Measurements from ENCODE around the gene DNAJC5G. TPM values are rescaled to one million over a fixed set of nuclear protein-coding genes. Genes with fewer than 3 reads are reported as not detected.
A peak's percentile ranks its signal among the peaks of the same experiment; 100 is the strongest.

Gene DNAJC5G
- total and polyA plus RNA-seq, 9 of the 15 experiments (the other 6 are each of a cell fraction or from before 2014, with no cell fraction given), result not detected

DNA sequence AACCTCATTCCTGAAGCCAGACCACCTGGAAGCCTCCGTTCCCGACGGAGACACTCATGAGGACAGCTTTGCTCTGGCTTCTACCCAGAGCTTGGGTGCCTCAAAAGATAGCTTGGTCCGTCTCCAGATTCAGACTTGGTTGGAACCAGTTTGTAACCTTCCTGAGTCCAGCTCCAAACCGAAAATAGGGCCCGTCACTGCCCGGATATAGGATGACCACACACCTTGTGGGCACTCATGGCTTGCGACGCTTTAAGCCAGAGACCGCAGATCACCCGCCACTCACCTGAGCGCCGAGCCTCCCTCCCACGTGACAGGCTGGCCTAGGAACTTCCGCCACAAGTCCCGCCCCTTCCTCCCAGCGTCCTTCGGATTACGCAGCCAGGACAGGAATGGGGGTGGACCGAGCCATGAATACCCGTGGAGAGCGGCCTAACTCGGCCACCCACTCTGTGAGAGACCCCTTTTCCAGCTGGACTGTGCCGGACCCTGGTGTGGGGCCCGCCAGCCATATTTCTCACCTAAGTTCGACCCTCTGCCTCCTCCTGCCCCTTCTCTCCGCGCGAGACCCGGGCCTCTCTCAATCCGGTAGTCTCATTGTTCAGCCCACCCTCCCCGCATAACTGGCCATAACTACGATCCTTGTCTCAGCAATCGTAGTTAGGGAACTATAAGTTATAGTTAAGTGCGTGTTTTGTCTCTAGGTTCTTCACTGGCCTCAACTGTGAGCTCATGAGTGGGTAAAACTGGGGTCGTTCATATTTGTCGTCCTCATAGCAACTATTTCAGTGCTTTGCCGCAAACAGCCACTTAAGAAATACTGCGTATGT lies 47.7 kb downstream of the DNAJC5G start, which contains the start of gene MPV17 (continued):
- TF ChIP-seq, protein P1, sequence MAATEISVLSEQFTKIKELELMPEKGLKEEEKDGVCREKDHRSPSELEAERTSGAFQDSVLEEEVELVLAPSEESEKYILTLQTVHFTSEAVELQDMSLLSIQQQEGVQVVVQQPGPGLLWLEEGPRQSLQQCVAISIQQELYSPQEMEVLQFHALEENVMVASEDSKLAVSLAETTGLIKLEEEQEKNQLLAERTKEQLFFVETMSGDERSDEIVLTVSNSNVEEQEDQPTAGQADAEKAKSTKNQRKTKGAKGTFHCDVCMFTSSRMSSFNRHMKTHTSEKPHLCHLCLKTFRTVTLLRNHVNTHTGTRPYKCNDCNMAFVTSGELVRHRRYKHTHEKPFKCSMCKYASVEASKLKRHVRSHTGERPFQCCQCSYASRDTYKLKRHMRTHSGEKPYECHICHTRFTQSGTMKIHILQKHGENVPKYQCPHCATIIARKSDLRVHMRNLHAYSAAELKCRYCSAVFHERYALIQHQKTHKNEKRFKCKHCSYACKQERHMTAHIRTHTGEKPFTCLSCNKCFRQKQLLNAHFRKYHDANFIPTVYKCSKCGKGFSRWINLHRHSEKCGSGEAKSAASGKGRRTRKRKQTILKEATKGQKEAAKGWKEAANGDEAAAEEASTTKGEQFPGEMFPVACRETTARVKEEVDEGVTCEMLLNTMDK (IDR thresholded peaks at IDR 0.05; ENCODE audit: borderline replicate concordance, insufficient read depth, low read depth, low read length, poor library complexity, severe bottlenecking), result no peak
- TF ChIP-seq, protein P2, sequence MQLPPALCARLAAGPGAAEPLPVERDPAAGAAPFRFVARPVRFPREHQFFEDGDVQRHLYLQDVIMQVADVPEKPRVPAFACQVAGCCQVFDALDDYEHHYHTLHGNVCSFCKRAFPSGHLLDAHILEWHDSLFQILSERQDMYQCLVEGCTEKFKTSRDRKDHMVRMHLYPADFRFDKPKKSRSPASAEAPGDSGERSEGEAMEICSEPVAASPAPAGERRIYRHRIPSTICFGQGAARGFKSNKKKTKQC (CRISPR knock-in tag; IDR thresholded peaks at IDR 0.05), result no peak
- TF ChIP-seq ZNF263 (CRISPR knock-in tag; IDR thresholded peaks at IDR 0.05; ENCODE audit: borderline replicate concordance), result no peak; the same call in 1 of the 2 replicates
- TF ChIP-seq ZNF507 (tag; conservative IDR thresholded peaks at IDR 0.05), result no peak
- TF ChIP-seq KDM2B (CRISPR knock-in tag; IDR thresholded peaks at IDR 0.05), result no peak
- TF ChIP-seq, protein P3, sequence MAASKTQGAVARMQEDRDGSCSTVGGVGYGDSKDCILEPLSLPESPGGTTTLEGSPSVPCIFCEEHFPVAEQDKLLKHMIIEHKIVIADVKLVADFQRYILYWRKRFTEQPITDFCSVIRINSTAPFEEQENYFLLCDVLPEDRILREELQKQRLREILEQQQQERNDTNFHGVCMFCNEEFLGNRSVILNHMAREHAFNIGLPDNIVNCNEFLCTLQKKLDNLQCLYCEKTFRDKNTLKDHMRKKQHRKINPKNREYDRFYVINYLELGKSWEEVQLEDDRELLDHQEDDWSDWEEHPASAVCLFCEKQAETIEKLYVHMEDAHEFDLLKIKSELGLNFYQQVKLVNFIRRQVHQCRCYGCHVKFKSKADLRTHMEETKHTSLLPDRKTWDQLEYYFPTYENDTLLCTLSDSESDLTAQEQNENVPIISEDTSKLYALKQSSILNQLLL (CRISPR knock-in tag; IDR thresholded peaks at IDR 0.05; ENCODE audit: borderline replicate concordance), result no peak
- no peak for TF ChIP-seq NBN (IDR thresholded peaks at IDR 0.05; ENCODE audit: low read depth)
- TF ChIP-seq NCOA6 (IDR thresholded peaks at IDR 0.05), result no peak
- TF ChIP-seq HOXB6 (CRISPR knock-in tag; IDR thresholded peaks at IDR 0.05; ENCODE audit: borderline replicate concordance), result no peak
- TF ChIP-seq ATF7 (IDR thresholded peaks at IDR 0.05), result peak; percentile 86
- peak; percentile 89 for TF ChIP-seq PHF20 (IDR thresholded peaks at IDR 0.05; ENCODE audit: partially characterized antibody)
- no peak for TF ChIP-seq ZNF76 (CRISPR knock-in tag; IDR thresholded peaks at IDR 0.05; ENCODE audit: borderline replicate concordance)
- no peak for TF ChIP-seq ZNF699 (CRISPR knock-in tag; IDR thresholded peaks at IDR 0.05; ENCODE audit: insufficient replicate concordance)
- peak; percentile 82; the same call in 1 of the 2 replicates for TF ChIP-seq NFRKB (IDR thresholded peaks at IDR 0.05; ENCODE audit: low read depth)
- peak; percentile 20; the same call in 1 of the 2 replicates for TF ChIP-seq ZNF57 (CRISPR knock-in tag; IDR thresholded peaks at IDR 0.05)
- peak; percentile 17; the same call in 1 of the 2 replicates for TF ChIP-seq ZNF239 (CRISPR knock-in tag; IDR thresholded peaks at IDR 0.05)
- no peak for TF ChIP-seq ZNF143 (CRISPR knock-in tag; IDR thresholded peaks at IDR 0.05)
- 0 out of 2 replicates have a peak, but pooled peaks have one; percentile 79 for TF ChIP-seq CAMTA2 (CRISPR knock-in tag; conservative IDR thresholded peaks at IDR 0.05)
- TF ChIP-seq TEAD4 (IDR thresholded peaks at IDR 0.05; ENCODE audit: low read length), result no peak
- TF ChIP-seq TEAD4 (CRISPR knock-in tag; IDR thresholded peaks at IDR 0.05; ENCODE audit: borderline replicate concordance), result no peak
- TF ChIP-seq MIER1 (IDR thresholded peaks at IDR 0.05; ENCODE audit: low read depth), result no peak
- TF ChIP-seq PCBP2 (IDR thresholded peaks at IDR 0.05; ENCODE audit: low read depth, low read length, poor library complexity, severe bottlenecking), result no peak
- TF ChIP-seq JUN (IDR thresholded peaks at IDR 0.05; ENCODE audit: borderline replicate concordance, low read depth, low read length), result peak; percentile 69; the same call in 1 of the 2 replicates
- no peak for TF ChIP-seq JUN (CRISPR knock-in tag; IDR thresholded peaks at IDR 0.05; ENCODE audit: borderline replicate concordance)

All from K562 (cell line).